WTC11 (cell line): ENCODE measurements around the gene PPM1N.

ENCODE experiments used
- CREB1 ChIP-seq: sonication (generic); formaldehyde crosslinking; IDR thresholded peaks from 2 replicates; pipeline ENCODE4 v1.8.0; 2023; ENCODE audit warnings: mild to moderate bottlenecking, missing genetic modification reagents
- CTCF ChIP-seq: fragments of 200-600 bp; IDR thresholded peaks from 2 replicates; pipeline ENCODE4 v1.8.0; 2022; ENCODE audit warnings: antibody characterized with exemption
- ETV6 ChIP-seq: sonication (generic); formaldehyde crosslinking; IDR thresholded peaks from 2 replicates; pipeline ENCODE4 v1.8.1; 2022; ENCODE audit warnings: mild to moderate bottlenecking, missing genetic modification reagents
- FOXK1 ChIP-seq: sonication (generic); formaldehyde crosslinking; IDR thresholded peaks from 2 replicates; pipeline ENCODE4 v1.8.0; 2022; ENCODE audit warnings: mild to moderate bottlenecking, moderate library complexity, missing genetic modification reagents
- MAX ChIP-seq: sonication (generic); formaldehyde crosslinking; IDR thresholded peaks from 2 replicates; pipeline ENCODE4 v1.8.0; 2022; ENCODE audit warnings: mild to moderate bottlenecking, missing genetic modification reagents
- NFYB ChIP-seq: sonication (generic); formaldehyde crosslinking; conservative IDR thresholded peaks from 2 replicates; pipeline ENCODE4 v1.8.0; 2022; ENCODE audit warnings: low read depth, missing genetic modification reagents
- SMAD3 ChIP-seq: sonication (generic); formaldehyde crosslinking; IDR thresholded peaks from 2 replicates; pipeline ENCODE4 v1.8.0; 2022; ENCODE audit warnings: missing genetic modification reagents, mild to moderate bottlenecking, borderline replicate concordance
- SMAD4 ChIP-seq: sonication (generic); formaldehyde crosslinking; IDR thresholded peaks from 2 replicates; pipeline ENCODE4 v1.8.0; 2022; ENCODE audit warnings: mild to moderate bottlenecking, missing genetic modification reagents
- SP1 ChIP-seq: sonication (generic); formaldehyde crosslinking; conservative IDR thresholded peaks from 2 replicates; pipeline ENCODE4 v1.8.1; 2022; ENCODE audit warnings: missing genetic modification reagents
- STAT6 ChIP-seq: sonication (generic); formaldehyde crosslinking; conservative IDR thresholded peaks from 2 replicates; pipeline ENCODE4 v1.8.1; 2023; ENCODE audit warnings: mild to moderate bottlenecking, low read depth, missing genetic modification reagents, moderate library complexity
- TP53 ChIP-seq: sonication (generic); formaldehyde crosslinking; IDR thresholded peaks from 2 replicates; pipeline ENCODE4 v1.8.1; 2023; ENCODE audit warnings: mild to moderate bottlenecking, missing genetic modification reagents
- ZBTB43 ChIP-seq: sonication (generic); formaldehyde crosslinking; IDR thresholded peaks from 2 replicates; pipeline ENCODE4 v1.8.1; 2023; ENCODE audit warnings: mild to moderate bottlenecking, missing genetic modification reagents

- no peak for TF ChIP-seq TP53 (CRISPR knock-in tag)
- TF ChIP-seq CTCF: no peak
- peak; percentile 84 for TF ChIP-seq MAX (CRISPR knock-in tag)
- TF ChIP-seq ZBTB43 (CRISPR knock-in tag): no peak
- TF ChIP-seq SMAD3: no peak
- TF ChIP-seq NFYB (CRISPR knock-in tag): no peak; the same call in 1 of the 2 replicates
- peak; percentile 68 for TF ChIP-seq SP1 (CRISPR knock-in tag)
- TF ChIP-seq ETV6 (CRISPR knock-in tag): peak; percentile 55; the same call in 1 of the 2 replicates
- TF ChIP-seq FOXK1 (CRISPR knock-in tag): peak; percentile 71; the same call in 1 of the 2 replicates
- no peak for TF ChIP-seq STAT6
- TF ChIP-seq CREB1 (CRISPR knock-in tag): no peak
- no peak; the same call in 1 of the 2 replicates for TF ChIP-seq SMAD4 (CRISPR knock-in tag)
These were observed 9.0 kb downstream of the PPM1N start, which contains the start of gene VASP for GRCh38 chr19:45506989-45507871.
